Myocyte (in vitro differentiated cells): ENCODE measurements around the gene ASIC2. TPM values are rescaled to one million over a fixed set of nuclear protein-coding genes. Genes with fewer than 3 reads are reported as not detected.

ENCODE experiments used
- DNase-seq: peaks from one replicate; pipeline ENCODE4 v3.0.0-alpha.2; 2012; ENCODE audit warnings: low read depth
- total RNA-seq: library from RNA; depleted of rRNA; stranded (reverse); fragments of >200 nt; gene quantifications from 2 replicates; pipeline ENCODE4 v1.2.3, GENCODE V29; 2014

The ASIC2 gene
- total RNA-seq, 1 donor from 2014 or later: 0.13 TPM

DNA sequence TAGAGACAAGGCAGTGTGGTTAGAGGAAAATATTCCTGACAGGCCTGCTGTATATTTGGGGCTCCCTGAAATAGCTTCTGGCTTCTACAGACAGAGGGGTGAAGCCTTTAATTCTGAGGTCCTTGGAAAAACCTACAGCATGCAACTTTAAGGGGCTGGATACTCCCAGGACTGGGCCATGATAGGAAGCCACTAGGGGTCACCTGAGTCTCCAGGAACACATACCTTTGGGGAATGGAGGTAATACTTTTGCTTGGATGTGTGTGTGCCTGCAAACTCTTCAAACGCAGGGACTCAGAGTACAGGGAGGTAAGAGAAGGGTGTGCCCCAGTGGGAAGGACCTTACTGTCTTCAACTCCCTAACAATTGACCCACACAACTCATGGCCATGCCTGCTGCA, 4.1 kb downstream of the ASIC2 start:
- no peak for DNase-seq

GRCh38 chr17:33287096-33287725, 5.9 kb downstream of the ASIC2 start:
- DNase-seq: no peak

- DNase-seq: no peak
Measured at GRCh38 chr17:33285413-33285812, 7.7 kb downstream of the ASIC2 start.

DNA sequence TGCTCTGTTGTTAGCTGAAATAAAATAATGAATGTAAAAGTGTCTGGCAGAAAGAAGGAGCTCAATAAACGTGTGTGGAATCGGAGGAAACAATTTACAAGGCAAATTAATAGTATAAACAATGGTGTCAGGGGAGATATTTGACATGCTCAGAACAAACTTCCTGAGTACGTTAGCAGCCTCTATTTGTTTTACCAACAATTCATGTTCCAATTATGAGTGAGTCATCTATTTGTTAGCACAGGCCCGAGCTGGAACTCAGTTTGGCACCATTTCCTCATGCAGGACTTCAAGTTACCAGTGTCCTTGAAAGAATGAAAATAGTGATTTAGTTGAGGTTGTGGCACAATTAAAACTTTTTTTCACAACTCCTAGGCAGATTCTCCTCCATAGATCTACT, 9.1 kb downstream of the ASIC2 start:
- DNase-seq: peak; percentile 52

DNA sequence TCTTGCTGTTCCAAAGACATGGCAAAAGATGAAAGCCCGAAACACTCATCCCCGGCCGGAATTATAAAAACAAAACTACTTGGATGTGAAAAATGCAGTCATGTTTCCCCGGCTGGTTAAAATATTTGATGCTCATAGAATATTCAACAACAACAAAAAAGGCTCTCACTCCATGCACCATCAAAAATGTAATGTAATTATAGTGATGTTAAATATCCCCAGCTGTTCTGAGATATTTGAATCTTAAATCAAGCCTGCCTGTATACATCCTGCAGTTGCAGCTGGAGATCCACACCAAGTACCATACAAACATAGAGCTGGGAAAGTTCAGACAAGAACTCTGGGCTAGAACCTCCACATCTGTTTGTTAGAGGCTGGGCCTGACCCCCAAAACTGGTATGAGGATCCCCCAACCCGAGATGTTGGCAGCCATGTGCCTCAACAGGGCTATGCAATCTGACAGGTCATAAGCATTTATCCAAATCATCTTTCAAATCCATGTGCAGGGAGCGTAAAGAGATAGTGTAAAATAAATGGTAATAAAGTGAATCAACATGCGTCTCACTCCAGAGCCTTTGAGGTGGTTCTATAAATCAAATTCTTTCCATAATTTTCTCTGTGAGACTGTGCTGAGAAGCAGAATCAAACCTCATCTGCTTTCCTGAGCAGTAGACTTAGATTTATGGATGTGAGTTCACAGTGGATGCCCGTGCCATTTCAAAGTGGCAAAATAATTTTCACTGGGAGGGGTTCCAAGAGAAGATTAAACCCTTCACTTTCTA, 12.7 kb downstream of the ASIC2 start:
- DNase-seq: no peak

DNA sequence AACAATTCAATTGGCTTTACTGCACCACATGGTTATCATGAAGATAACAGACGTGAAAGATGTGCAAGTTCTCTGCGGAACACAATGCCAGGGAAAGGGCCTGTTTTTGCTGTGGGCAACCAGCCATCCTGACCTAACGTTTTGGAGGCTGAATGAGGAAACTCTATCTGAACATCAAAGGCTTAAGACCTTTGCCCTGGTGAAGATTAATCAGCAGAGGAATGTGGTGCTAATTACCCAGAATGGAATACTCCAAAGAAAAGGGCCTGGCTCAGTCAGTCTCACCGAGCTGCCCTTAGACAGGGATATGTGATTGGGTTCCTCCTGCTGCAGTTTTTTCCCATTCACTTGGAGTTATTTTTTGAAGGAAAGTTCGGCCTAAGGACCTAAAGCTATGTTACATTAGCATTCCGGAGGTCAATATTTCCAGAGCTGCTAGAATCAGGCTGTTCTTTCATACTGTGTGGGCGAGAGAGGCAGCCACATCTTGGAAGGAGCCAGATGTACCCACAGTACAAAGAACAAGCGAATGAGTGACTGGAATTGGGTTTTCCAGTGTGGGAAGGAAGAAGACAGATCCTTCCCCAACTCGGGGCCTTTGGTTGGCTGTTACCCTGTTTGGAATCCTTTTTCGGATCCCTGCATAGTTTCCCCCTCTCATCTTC, 15.5 kb downstream of the ASIC2 start:
- no peak for DNase-seq

DNA sequence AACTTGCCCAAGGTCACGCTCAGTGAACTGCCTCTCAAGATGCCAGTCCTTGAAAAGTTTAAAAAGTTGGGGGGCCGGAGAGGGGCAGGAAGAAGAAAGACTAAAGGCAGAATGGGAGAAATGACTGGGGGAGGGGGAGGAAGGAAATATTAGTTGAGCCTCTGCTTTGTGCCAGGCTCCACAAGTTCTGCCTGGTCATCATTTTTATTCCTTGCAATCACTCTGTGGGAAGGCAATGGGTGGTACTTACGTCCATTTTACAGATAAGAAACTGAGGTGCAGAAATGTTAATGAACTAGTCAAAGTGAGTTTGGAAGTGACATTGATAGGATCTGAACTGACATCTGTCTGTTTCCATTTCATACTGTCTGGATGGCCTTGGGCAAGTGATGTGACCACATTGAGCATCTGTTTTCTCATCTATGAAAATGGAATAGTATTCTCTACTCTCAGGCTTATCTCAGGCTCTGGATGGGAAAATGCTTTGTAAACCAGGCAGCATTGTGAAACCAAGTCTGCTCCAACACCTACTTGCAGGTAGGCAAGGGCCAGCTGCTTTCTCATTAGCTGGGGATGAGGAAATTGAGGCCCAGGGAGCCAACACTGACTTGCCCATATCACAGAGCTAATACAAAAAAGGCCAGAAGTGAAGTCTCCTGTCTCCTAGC, 19.2 kb downstream of the ASIC2 start:
- DNase-seq: no peak

DNA sequence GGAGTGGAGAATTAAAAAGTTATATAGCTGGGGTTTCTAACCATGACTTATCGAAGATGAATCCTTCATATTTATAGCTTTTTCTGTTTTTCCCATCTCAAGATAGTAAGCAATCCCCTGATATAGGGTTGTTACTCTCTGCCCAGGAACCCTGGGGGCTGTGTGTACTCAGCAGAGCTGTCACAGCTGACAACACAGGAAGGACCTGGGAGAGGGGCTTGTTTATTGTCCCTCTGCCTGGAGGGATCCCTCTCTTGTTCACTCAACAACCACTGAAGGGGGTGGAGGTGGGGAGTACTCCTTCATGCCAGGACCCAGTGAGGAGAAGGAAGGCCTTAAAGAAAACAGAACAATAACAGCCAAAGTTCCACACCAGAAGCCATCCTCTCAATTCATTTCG, 19.8 kb downstream of the ASIC2 start:
- no peak for DNase-seq

DNA sequence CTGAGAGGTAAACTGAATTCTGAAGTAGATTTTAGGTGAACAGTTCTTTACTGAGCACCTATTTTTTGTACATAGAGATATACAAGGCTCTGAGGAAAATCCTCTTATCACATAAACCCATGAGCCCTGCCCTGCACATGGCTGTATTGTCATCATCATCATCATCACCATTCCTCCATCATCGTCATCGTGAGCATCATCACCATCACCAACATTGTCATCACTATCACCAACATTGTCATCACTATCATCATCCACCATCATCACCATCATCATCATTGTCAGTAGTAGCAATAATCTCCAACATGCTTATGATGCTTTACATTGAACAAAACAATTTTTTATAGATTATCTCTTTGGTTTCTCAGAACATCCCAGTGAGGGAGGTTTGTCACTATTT, 20.7 kb downstream of the ASIC2 start:
- no peak for DNase-seq

DNA sequence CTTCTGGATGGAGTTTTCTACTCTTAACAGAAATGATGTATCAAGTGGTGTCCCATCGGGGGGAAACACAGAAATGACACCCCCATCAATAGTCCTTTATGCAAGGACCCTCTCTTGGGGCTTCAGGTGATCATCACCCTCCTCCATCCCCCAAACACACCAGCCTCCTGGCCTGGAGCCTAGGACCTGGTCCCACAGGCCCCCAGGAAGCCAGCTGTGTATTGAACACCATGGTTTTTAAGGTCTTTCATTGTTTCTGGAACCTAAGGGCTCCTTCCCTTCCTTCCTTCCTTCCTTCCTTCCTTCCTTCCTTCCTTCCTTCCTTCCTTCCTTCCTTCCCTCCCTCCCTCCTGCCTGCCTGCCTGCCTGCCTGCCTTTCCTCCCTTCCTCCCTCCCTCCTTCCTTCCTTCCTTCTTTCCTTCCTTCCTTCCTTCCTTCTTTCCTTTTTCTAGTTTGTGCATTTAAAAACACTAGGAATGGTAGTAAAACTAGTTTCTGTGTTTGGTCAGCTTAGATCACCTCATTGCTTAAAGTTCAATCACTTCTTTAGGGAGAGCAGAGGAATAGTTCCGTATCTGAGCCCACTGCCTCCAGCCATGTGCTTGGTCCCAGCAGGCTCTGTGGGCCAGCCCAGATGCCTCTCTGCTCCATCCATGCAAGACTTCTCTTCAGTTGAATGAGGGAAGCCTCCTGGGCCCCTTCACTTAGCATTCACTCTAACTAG, 23.6 kb downstream of the ASIC2 start:
- DNase-seq: no peak

GRCh38 chr17:33267851-33268548, 25.1 kb downstream of the ASIC2 start:
- no peak for DNase-seq

GRCh38 chr17:33267271-33267790, 25.8 kb downstream of the ASIC2 start:
- DNase-seq: peak; percentile 23

DNA sequence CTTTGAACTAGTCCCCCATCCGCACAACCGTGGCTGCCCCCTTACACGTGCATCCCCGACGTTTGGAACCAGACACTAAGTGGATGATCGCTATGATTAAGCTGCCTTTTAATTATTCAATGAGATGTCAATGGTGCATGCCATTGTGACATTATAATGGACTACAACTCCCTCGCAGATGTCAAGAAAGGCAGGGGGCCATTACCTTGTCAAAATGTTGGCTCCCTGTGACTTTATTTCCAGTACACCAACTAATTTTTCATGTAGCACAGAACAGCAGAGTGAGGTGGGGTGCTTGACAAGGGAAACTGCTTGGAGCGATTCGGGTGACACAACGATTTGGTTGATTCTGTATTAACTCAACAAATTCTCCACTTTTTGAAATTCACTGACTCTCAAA, 26.5 kb downstream of the ASIC2 start:
- DNase-seq: no peak

DNA sequence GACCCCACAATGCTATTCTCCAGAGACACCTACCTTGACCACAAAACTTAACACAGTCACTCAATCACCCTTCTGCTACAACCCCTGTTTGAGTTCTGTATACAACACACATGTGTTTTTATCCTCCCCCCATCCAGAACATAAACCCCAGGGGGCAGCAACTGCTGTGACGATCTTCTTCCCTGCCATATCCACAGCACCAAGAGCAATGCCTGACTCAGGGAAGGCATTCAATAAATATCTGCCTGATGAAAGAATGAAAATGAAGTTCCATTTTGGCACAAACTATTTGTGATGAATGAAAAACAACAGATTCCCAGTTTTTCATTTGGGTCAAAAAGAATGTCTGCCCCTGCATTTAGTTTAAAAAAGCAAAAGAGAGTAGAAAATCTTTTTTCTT, 27.0 kb downstream of the ASIC2 start:
- DNase-seq: no peak

- no peak for DNase-seq
Measured at GRCh38 chr17:33263396-33263795, 29.7 kb downstream of the ASIC2 start.

DNA sequence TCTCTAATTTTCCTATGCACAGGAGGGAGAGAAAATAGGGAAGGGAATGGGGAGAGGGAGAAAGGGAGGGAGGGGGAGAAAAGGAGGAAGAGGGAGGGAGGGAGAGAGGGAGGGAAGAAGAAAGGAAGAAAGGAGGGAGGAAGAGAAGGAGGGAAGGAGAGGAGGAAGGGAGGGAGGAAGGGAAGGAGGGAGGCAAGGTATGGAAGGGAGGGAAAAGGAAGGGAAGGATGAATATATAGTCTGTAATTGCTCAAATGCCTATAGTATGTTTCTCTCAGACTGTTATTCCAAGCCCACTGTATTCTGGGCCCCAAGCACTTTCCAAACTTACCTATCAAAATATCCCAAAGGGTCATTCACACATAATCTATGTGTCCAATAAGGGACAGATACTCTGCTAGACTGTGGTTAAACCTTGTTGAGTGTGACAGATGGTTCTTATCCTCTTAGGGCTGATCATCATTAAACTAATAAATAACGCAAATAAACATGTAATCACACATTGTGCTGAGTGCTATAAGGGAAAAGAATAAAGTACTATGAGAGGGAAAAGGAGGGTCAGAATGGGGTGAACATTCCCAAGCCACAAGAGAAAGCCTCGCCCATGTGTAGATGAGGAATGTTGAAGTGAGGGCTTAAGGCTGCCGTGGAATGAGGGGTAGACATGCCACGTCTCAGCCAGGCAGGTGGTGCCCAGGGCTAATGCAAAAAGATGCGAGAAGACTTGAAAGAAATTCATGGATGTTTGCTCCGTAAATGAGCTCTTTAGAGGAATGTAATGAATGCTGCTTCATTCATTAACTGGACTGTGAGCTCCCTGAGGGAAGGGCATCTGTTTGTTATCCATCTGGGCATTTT, 30.6 kb downstream of the ASIC2 start:
- no peak for DNase-seq

DNA sequence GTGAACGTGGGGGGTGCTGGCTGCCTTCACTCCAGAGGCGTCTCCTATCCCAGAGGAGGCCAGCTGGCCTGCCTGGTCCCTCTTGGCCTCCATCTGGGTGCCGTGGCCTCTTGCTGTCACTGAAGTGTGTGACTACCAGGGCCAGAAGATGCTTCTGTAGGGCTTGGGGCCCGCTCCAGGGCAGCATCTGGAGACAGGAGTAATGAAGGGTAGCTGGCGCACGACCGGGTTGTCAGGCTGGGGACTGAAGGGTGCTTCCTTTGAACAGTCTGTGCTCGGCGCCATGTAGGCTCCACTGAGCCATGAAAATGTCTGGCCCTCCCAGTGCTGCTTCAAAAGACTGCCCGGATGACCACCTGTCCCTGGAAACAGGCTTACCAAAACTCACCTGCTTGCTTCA, 31.3 kb downstream of the ASIC2 start:
- no peak for DNase-seq

- no peak for DNase-seq
Measured at GRCh38 chr17:33260638-33261037, 32.5 kb downstream of the ASIC2 start.

DNA sequence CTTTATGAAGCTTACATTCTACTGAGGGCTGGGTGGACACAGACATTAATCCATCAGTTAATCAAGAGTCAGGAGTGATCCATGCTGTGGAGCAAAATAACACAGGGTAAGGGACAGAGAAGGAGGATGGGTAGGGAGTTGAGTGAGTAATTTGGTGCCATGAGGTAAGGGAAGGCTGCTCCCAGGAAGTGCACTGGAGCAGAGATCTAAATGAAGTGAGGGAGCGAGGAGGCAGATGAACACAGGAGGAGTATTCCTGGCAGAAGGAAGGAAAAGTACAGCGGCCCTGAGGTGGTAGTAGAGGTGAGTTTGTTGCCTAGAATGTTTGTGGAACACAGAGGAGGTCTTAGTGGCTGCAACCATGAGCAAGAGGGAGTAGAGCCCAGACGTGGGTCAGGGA, 34.8 kb downstream of the ASIC2 start:
- no peak for DNase-seq
